ENCODE data around the gene RIPK1.
"Not testable (repeated sequence)": the region's sequence is repeated elsewhere in the genome, so short reads cannot be mapped to it uniquely, and the experiment has no call there.

Gene RIPK1

GRCh38 chr6:3045777-3046176, 22.5 kb upstream of the RIPK1 start:
- no peak for DNase-seq (ENCODE audit: low read depth)

DNA sequence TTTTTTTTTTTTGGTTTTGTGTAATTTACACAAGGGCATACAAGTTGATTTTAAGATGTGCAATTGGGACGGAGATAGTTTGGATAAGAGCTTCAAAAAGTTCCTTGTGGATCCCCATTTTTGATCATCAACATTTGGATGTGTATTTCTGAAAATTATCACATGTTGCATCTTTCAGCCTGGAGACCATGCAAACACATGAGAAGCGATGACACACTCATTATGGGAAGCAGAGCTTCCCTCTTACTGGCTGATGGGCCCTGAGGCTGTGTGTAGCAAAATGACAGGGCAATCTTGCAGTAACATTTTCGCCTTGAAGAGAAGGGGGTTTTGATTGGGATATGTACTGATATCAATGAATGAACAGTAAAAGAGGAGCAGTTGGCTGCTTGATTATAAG, 22.0 kb upstream of the RIPK1 start:
- DNase-seq (ENCODE audit: low read depth) = no peak

GRCh38 chr6:3048009-3048408, 20.3 kb upstream of the RIPK1 start:
- DNase-seq (ENCODE audit: low read depth) = not testable (repeated sequence)

- no peak for DNase-seq (ENCODE audit: low read depth)
These were observed 15.6 kb upstream of the RIPK1 start for GRCh38 chr6:3052481-3053230.

GRCh38 chr6:3053231-3053508, 15.1 kb upstream of the RIPK1 start:
- DNase-seq (ENCODE audit: low read depth) = no peak

GRCh38 chr6:3054229-3055157, 13.8 kb upstream of the RIPK1 start:
- DNase-seq (ENCODE audit: low read depth) = not testable (repeated sequence)

- DNase-seq (ENCODE audit: low read depth) = not testable (repeated sequence)
These were observed 13.2 kb upstream of the RIPK1 start for GRCh38 chr6:3055158-3055499.

DNA sequence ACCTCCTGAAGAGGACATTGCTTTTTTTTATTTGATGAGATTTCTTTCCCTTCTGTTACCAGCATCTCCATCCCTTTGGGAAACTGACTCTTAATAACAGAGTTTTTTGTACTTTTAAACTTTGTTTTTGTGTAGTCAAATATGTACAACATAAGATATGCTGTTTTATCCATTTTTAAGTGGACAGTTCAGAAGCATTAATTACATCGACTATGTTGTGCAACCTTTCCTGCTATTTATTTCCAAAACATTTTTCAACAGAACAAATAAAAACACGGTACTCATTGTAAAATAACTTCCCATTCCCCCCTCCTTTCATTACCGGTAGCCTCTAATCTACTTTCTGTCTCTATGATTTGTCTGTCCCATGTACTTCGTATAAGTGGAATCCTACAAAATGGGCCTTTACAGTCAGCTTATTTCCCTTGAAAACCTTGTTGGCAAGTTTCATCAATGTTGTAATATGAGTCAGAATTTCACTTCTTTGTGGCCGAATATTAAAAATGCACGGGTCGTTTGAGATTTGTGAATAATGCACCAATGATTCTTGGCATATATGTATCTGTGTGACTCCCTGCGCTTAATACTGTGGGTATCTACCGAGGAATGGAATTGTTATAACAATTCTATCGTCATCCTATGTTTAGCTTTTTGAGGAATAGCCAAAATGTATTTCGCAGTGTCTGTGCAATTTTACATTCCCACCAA, 11.1 kb upstream of the RIPK1 start:
- no peak for DNase-seq (ENCODE audit: low read depth)

DNA sequence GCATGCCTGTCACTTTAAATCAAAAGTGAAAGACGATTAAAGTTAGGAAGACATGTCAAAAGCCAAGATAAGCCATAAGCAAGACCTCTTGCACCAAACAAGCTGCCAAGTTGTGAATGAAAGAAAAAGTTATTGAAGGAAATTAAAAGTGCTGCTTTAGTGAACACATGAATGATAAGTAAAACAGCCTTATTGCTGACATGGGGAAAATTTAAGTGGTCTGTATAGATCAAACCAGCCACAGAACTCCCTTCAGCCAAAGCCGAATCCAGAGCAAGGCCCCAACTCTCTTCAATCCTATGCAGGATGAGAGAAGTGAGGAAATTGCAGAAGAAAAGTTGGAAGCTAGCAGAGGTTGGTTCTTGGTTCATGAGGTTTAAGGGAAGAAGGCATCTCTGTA, 9.3 kb upstream of the RIPK1 start:
- DNase-seq (ENCODE audit: low read depth) = no peak

DNA sequence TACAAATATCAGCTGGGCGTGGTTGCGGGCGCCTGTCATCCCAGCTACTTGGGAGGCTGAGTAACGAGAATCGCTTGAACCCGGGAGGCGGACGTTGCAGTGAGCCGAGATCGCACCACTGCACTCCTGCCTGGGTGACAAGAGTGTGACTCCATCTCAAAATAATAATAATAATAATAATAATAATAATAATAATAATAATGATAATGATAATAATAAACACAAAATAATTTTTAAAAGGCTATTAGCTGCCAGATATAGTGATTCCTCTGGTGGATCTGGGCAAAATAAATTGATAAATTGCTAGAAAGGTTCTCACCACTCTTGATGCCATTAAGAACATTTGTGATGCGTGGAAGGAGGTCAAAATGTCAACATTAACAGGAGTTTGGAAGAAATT, 8.2 kb upstream of the RIPK1 start:
- DNase-seq (ENCODE audit: low read depth) = not testable (repeated sequence)

DNA sequence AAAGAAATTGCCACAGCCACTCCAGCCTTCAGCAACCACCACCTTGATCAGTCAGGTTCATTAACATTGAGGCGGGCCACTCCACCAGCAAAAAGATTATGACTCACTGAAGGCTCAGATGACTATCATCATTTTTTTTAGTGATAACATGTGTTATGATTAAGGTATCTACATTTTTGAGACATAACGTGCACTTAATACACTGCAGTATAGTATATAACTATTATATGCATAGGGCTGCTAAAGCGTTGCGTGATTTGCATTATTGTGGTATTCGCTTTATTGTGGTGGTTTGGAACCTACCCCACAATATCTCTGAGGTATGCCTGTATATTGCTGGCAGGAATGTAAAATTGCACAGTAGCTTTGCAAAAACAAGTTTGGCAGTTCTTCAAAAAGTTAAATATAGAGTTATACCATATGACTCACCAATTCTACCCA, 6.8 kb upstream of the RIPK1 start:
- no peak for DNase-seq (ENCODE audit: low read depth)

- not testable (repeated sequence) for DNase-seq (ENCODE audit: low read depth)
These were observed 5.0 kb upstream of the RIPK1 start for GRCh38 chr6:3063340-3063732.

DNA sequence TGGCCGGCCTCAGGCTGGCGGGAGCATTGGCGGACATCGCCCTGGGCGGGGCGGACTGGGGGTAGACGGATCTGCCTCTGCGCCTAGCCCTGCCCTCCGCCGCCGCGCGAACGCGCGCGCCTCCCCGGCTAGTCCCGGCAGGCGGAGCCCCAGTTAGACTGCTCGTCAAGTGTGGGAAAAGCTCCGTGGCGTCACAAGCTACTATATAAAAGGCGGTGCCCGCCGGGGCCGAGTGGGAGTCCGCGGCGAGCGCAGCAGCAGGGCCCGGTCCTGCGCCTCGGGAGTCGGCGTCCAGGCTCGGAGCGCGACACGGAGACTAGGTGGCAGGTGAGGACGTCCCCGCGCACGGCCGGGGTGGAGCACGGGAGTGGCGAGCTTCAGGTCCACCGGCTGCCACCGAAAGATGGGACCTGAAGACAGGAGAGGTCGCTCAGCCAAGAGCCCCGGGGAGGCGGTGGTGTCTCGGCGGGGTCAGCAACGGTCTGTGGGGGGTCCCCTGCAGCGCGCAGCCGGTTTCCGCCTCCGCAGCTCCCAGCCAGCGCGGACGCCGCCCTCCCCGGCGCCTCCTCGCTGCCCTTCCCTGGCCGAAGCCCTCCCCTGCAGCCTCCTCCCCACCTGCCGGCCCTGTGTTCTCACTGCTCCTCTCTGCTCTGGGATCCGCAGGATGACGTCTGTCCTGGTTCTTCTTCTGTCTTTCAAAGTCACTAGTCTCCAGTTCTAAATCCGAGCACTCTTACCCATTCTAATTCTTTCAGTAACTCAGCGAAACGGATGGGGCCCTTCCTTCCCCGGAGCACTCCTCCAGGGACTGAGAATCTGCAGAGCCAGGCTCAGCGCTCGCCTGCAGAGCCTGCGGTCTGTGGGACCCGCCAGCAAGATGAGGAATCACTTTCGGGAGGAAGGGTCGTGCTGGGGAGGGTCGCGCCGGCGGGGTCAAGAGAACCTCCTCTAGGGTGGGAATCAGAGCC, 4.3 kb upstream of the RIPK1 start:
- DNase-seq (ENCODE audit: low read depth) = peak; percentile 87

DNA sequence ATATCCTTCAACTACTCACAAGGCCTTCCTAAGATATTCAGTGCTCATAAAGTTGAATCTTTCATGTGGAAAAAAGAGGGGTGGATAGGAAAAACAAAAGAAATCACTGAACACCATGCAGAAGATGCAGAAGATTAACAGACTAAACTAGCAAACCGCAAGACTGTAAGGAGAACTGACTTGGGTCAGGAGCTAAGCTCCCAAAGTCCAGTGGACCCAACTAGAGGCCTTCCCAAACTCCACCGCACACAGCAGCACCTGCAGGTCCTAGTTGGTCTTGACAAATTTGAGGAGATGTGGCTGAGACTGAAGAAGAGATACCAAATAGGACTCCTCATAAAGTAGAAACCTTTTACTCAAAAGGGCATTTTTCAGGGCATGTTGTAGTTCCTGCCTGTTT, 3.3 kb downstream of the RIPK1 start:
- DNase-seq (ENCODE audit: low read depth) = no peak

- no peak for DNase-seq (ENCODE audit: low read depth)
These were observed 4.5 kb downstream of the RIPK1 start for GRCh38 chr6:3072798-3073197.

DNA sequence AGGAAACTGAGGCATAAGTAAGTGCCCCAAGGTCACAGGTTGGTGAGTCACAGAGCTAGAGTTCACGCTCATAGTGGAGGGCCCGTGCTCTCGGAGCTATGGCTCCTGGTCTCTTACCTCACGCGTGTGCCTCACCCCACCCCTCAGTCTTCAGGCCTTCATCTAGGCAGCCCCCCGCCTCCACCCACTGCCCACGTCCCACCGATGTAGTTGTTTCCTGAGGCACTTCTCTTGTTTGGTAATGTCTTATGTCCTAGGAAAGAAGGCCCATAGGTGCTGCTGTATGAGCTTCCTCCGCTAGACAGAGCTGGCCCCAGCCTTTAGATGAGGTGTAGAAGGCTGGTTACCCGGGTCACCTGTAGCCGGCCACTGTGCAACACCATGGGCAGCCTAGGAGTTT, 5.1 kb downstream of the RIPK1 start:
- DNase-seq (ENCODE audit: low read depth) = no peak

GRCh38 chr6:3075772-3076113, 7.4 kb downstream of the RIPK1 start:
- no peak for DNase-seq (ENCODE audit: low read depth)

DNA sequence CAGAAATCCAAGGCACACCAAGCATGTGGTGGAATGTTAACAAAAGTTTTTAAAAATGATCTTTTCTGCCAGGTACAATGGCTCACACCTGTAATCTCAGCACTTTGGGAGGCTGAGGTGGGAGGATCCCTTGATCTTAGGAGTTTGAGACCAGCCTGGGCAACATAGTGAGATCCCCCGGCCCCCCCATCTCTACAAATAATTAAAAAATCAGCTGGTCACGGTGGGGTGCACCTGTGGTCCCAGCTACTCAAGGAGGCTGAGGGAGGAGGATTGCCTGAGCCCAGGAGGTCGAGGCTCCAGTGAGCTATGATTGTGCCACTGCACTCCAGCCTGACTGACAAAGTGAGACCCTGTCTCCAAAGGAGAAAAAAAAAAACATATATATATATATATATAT, 8.0 kb downstream of the RIPK1 start:
- no peak for DNase-seq (ENCODE audit: low read depth)

DNA sequence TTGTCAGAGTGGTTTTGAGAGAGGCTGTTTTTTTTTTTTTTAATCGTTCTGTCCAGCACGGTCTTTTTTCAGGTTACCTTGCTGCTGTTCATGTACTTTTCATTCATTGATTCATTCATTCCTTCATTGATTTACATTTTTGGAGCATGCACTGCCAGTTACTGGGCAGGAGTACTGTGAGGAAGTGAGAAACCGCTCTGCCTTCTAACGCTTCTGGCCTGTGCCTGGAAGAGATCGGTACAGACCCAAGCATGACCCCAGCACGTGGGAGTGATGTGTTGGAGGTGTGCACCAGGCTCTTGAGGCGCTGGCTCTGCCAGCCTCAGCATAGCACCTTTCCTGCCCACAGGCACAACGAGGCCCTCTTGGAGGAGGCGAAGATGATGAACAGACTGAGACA, 9.1 kb downstream of the RIPK1 start:
- DNase-seq (ENCODE audit: low read depth) = no peak

DNA sequence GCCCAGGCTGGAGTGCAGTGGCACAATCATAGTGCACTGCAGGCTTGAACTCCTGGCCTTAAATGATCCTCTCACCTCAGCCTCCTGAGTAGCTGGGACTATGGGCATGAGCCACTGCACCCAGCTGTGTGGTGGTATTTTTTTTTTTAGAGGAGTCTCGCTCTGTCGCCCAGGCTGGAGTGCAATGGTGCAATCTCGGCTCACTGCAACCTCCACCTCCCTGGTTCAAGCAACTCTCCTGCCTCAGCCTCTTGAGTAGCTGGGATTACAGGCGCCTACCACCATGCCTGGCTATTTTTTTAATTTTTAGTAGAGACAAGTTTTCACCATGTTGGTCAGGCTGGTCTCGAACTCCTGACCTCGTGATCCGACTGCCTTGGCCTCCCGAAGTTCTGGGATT, 10.7 kb downstream of the RIPK1 start:
- not testable (repeated sequence) for DNase-seq (ENCODE audit: low read depth)

DNA sequence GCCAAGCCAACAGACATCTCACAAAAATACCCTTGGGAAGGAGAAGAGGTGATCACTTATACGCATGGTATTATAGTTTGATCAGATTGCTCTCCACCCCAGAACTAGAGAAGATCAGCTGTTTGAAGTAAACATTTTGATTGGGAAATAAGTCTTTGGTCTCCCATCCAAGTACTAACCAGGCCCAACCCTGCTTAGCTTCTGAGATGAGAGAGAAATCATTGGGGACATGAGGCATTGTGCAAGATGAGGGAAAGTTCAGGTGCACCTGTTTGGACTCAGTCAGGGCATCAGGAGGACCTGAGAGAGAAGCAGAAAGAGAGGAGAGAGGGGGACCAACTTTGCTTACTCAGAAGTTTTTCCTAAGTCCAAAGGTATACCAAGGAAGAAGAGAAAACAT, 11.4 kb downstream of the RIPK1 start:
- DNase-seq (ENCODE audit: low read depth) = no peak

DNA sequence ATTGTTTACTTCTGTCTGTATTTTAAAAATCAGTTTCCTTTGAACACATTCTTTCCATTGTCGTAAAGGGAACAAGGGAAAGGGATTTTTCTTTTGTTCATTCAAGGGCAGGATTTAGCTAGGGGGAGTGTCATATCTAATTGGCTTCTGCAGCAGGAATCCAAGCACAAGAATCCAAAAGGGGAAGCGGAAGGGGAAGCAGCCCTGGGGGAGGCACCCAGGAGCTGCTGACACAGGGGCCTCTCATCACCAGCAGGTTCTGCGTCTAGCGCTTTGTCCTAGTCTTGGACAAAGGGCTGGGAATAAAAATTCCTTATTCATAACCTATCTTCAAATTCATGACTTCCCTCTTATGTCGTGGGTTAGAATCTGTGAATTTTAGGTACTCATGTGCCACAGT, 13.7 kb downstream of the RIPK1 start:
- no peak for DNase-seq (ENCODE audit: low read depth)

Measured in stimulated activated CD8-positive, alpha-beta memory T cell treated with anti-CD3 and anti-CD28 coated beads, Interleukin-4, amount 100 ng/mL, for 24 hours (primary cell).